ENCODE results near the gene PRKCE. TPM values are rescaled to one million over a fixed set of nuclear protein-coding genes. Genes with fewer than 3 reads are reported as not detected.
"Not testable (repeated sequence)": the region's sequence is repeated elsewhere in the genome, so short reads cannot be mapped to it uniquely, and the experiment has no call there.

The PRKCE gene
- total RNA-seq, 1 donor from 2014 or later = 2.4 TPM

- DNase-seq (ENCODE audit: low read depth) = peak; percentile 19
These were observed 252.9 kb downstream of the PRKCE start for GRCh38 chr2:45904267-45904945.

- no peak for DNase-seq (ENCODE audit: low read depth)
These were observed 253.6 kb downstream of the PRKCE start for GRCh38 chr2:45904946-45905631.

DNA sequence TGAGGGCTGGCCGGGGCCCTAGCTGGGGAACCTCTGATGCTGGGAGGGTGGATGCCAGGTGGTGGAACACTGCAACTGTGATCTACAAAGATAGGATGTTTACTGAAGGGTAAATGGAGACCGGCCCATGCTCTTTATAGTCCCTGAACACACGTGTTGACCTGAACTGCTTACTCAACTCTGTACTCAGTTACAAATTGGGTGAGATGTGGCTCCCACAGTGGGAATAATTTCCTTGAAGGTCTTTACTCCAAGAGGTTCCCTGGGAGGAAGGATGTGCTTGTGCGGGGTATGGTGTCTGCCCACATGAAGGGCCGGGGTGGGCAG, 254.1 kb downstream of the PRKCE start:
- DNase-seq (ENCODE audit: low read depth) = no peak

GRCh38 chr2:45907592-45907991, 256.1 kb downstream of the PRKCE start:
- DNase-seq (ENCODE audit: low read depth) = no peak

- no peak for DNase-seq (ENCODE audit: low read depth)
These were observed 257.1 kb downstream of the PRKCE start for GRCh38 chr2:45908316-45909170.

- DNase-seq (ENCODE audit: low read depth) = no peak
These were observed 257.7 kb downstream of the PRKCE start for GRCh38 chr2:45909171-45909565.

DNA sequence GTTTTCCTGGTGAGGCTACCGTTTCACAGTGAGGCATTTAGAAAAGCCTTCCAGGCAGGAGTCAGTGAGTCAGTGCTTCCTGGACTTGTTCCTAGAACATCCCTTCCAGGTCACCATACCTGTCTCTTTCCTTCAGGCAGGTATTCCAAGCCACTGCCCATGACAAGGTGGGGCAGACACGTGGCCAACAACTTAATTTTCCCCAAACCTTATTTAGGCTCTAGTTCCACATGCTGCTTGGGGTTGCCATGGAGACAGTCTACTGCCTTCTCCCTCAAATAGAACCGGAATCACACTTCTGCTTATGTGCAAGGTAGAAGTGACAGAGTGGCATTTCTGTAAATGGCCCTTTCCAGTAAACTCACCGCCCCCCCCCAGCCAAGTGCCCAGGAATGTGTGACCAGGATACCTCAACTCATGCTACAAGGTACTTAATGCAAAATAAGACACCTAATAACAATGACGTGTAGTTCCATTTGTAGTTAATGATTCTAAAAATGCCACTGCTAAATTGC, 258.3 kb downstream of the PRKCE start:
- DNase-seq (ENCODE audit: low read depth) = no peak

GRCh38 chr2:45910473-45911060, 259.1 kb downstream of the PRKCE start:
- no peak for DNase-seq (ENCODE audit: low read depth)

DNA sequence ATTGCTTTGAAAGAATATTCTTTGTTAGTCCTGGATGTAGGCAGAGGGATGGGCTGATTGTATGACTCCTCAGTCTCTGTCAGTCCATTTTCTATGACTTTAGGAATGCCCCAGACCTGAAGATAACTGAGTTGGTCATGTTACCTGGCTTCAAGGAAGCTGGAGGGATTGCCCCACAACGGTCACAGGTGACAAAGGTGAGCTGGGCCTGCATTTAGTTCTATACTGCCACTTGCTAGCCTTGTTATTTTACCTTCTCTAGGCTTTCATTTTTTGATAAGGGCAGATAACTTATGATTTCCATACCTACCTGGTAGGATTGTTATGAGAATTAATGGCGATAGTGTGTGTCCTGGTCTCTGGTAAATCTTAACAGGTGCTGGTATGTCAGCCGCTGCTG, 260.1 kb downstream of the PRKCE start:
- no peak for DNase-seq (ENCODE audit: low read depth)

DNA sequence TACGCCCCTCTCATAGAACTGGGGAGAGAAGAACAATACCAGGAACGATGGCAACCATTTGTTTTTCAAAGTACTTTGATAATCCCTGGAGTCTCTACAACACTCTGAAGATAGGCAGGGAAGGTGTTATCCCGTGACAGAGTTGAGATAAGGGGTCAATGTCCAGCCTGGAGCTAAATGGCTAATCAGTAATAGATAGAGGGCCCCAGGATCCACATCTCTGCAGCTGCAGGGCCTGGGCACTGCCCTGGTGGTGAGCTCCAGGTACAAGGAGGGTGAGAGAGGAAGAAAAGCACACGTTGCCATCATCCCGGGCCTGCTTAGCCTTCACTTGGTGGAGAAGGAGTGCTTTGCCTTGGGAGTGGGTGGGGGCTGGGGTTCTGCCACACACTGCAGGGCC, 260.6 kb downstream of the PRKCE start:
- no peak for DNase-seq (ENCODE audit: low read depth)

- DNase-seq (ENCODE audit: low read depth) = no peak
These were observed 262.1 kb downstream of the PRKCE start for GRCh38 chr2:45913539-45913938.

DNA sequence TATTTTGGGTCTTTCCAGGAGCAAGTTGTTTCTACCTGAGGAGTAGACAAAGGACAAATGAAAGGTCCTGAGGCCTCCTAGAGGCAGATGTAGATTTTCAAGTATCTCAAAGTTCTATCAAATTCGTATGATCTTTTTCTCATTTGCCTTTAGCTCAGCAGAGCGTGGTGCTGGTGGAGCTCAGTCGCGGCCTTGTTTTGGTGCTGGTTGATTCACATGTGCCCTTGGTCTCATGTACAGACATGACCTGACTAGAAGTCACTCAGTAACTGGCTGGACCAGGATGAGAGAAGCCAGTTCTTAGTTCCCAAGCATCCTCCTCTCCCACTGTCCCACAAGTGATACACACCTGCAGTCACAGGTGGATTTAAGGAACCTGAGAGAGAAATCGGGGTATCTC, 264.0 kb downstream of the PRKCE start:
- no peak for DNase-seq (ENCODE audit: low read depth)

GRCh38 chr2:45917561-45918176, 266.2 kb downstream of the PRKCE start:
- not testable (repeated sequence) for DNase-seq (ENCODE audit: low read depth)

DNA sequence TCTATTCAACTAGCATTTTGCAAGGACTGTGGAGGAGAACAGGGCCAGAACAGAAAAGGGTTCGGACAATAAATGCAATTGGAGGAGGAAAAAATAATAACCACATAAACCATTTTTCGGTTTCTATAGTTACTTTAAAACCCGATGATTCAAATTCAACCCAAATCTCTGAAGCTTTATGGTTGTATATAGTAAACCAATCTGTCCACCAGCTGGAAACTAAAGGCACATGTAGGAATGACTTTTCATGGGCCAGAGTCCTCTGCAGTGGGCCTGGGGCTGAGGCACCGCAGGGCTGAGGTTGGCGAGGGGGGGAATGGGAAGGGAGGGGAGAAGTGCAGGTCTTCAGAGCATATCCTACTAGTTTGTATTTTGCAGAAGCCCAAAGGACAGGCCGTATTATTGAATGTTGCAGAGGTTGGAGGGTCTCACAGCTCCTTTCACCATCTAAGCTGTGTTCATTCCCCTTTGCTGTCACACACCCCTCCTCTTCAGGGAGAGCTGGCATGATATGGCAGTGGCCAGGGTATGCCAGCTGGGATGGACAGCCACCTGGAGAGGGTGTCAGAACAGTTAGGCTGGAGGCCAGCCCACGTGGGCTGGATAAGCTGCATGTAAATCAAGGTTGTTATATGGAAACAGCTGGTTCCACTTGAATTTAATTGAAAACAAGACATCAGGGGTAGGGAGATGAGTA, 267.1 kb downstream of the PRKCE start:
- DNase-seq (ENCODE audit: low read depth) = no peak

DNA sequence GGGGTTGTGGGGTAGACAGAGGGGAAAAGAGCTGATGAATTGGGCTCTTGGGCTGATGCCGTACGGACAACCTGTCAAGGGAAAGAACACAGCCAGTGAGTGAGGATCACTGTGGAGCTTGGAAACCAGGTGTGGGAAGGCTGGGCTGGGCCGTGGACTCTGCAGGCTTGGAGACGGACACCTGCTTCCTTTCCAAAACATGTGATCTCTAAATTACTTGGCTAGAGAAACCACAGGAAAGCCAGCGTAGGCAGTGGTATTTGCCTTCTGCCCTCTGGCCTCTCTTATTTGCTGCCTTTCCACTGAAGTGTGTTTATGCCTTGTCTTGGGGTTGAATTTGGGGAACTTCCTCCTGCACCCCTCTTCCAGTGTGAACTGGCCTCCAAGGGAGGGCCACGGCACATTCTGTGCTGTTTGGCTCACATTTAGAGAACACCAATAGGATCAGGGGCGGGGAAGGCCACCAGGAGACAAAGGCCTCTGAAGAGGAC, 267.7 kb downstream of the PRKCE start:
- DNase-seq (ENCODE audit: low read depth) = no peak

DNA sequence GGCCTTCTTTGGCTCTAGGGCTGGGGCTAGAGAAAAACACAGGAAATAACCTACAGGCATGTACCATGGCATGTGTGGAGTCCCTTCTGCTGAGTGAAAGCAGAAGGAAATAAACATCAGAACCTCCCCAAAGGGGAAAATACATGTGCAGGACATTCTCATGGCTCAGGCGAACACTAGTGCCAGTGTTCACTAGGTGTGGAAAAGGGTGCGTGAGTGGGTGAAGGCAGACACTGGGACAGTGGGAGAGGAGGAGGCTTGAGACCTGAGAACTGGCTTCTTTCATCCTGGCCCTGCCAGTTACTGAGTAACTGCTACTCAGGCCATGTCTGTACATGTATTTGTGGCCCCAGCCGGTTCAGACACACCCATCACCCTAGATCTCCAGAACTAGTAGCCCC, 268.2 kb downstream of the PRKCE start:
- no peak for DNase-seq (ENCODE audit: low read depth)

GRCh38 chr2:45921921-45922320, 270.4 kb downstream of the PRKCE start:
- no peak for DNase-seq (ENCODE audit: low read depth)

GRCh38 chr2:45922577-45922988, 271.1 kb downstream of the PRKCE start:
- peak; percentile 86 for DNase-seq (ENCODE audit: low read depth)

DNA sequence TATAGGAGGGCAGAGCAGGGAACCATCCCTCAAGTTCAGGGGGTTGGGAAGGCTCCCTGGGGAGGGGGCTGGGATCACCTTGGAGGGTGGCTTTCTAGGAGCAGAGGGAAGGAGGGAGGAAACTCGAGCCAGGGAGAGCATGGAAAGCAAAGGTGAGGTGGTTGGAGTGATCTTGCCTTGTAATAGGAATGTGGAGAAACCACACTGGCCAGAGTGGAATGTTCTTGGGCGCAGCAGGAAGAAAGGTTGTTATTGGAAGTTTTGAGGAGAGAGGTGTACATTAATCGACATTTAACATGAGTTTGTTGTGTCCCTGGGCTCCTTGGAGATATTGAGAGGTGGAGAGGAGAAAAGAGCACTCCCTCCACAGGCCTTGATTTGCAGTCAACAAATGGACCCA, 272.2 kb downstream of the PRKCE start:
- DNase-seq (ENCODE audit: low read depth) = no peak

- no peak for DNase-seq (ENCODE audit: low read depth)
These were observed 273.6 kb downstream of the PRKCE start for GRCh38 chr2:45925026-45925425.
